SK-N-SH (cell line): ENCODE measurements around the gene TFCP2L1. TPM values are rescaled to one million over a fixed set of nuclear protein-coding genes. Genes with fewer than 3 reads are reported as not detected.

Source experiments
- CTCF ChIA-PET: fragments of 300-600, 350-600 bp; formaldehyde crosslinking; extraction: SDS; loops from one replicate; lab custom pipeline; 2021; lab: Yijun Ruan, JAX
- POLR2A ChIA-PET: fragments of 350-600 bp; sonication (Branson Sonifier 250); formaldehyde crosslinking; extraction: SDS; loops from one replicate; lab custom pipeline; 2020; ENCODE audit warnings: antibody characterized with exemption, inconsistent platforms; lab: Yijun Ruan, JAX
- DNase-seq: peaks from one replicate; pipeline ENCODE4 v3.0.0; 2012
- H2AFZ ChIP-seq: fragments of 200-600 bp; sonication (generic); 2 replicates; pipeline ENCODE4 v1.8.1; 2016; ENCODE audit warnings: antibody characterized with exemption, mild to moderate bottlenecking, low read depth
- H3F3A ChIP-seq: fragments of 200-600 bp; sonication (generic); replicated peaks from 2 replicates; pipeline ENCODE3; 2016; ENCODE audit warnings: antibody characterized with exemption, mild to moderate bottlenecking; ENCODE audit not compliant: insufficient read depth
- H3K27ac ChIP-seq, 2 experiments: fragments of 200-500 bp in 1 of 2; fragments of 200-600 bp in 1 of 2; sonication (Bioruptor generic) in 1 of 2; sonication (generic), shearing (Covaris generic) in 1 of 2; 2 replicates each; pipeline versions ENCODE4 v1.5.1 to v1.6.1; 2014 to 2016; ENCODE audit warnings: low read depth in 2 of 2, inconsistent platforms in 1 of 2, low read length in 1 of 2, mild to moderate bottlenecking in 1 of 2, mixed read lengths in 1 of 2
- H3K27me3 ChIP-seq: fragments of 200-600 bp; sonication (generic), shearing (Covaris generic); 2 replicates; pipeline ENCODE4 v1.6.1; 2016; ENCODE audit warnings: mixed run types; ENCODE audit not compliant: insufficient read depth
- H3K36me3 ChIP-seq, 2 experiments: fragments of 200-500 bp in 1 of 2; fragments of 200-600 bp in 1 of 2; sonication (Bioruptor generic) in 1 of 2; sonication (generic) in 1 of 2; replicated peaks in 1 of 2; 2 replicates each; pipeline versions ENCODE3 to v1.5.1; 2014 to 2016; ENCODE audit warnings: low read length in 1 of 2, mild to moderate bottlenecking in 1 of 2; ENCODE audit not compliant: insufficient read depth in 2 of 2, control insufficient read depth in 1 of 2
- H3K4me1 ChIP-seq, 2 experiments: fragments of 200-500 bp in 1 of 2; fragments of 200-600 bp in 1 of 2; sonication (Bioruptor generic) in 1 of 2; sonication (generic), shearing (Covaris generic) in 1 of 2; 2 replicates each; pipeline versions ENCODE4 v1.5.1 to v1.6.1; 2014 to 2016; ENCODE audit warnings: low read depth in 1 of 2, low read length in 1 of 2, mixed run types in 1 of 2; ENCODE audit not compliant: insufficient read depth in 2 of 2, control insufficient read depth in 1 of 2
- H3K4me2 ChIP-seq: fragments of 200-600 bp; sonication (generic), shearing (Covaris generic); 2 replicates; pipeline ENCODE4 v1.6.1; 2017; ENCODE audit warnings: mixed run types
- H3K4me3 ChIP-seq, 2 experiments: fragments of 200-500 bp in 1 of 2; fragments of 200-600 bp in 1 of 2; sonication (Bioruptor generic) in 1 of 2; sonication (generic), shearing (Covaris generic) in 1 of 2; 2 replicates each; pipeline versions ENCODE4 v1.5.1 to v1.8.1; 2014 to 2016; ENCODE audit warnings: low read depth in 2 of 2, inconsistent platforms in 1 of 2, low read length in 1 of 2, mild to moderate bottlenecking in 1 of 2, mixed read lengths in 1 of 2, moderate library complexity in 1 of 2
- H3K79me2 ChIP-seq: fragments of 200-600 bp; sonication (generic); 2 replicates; pipeline ENCODE4 v1.8.1; 2017; ENCODE audit warnings: mild to moderate bottlenecking; ENCODE audit not compliant: insufficient read depth
- H3K9ac ChIP-seq: fragments of 200-600 bp; sonication (generic); 2 replicates; pipeline ENCODE4 v1.6.1; 2017; ENCODE audit warnings: mixed run types
- H3K9me2 ChIP-seq: fragments of 200-600 bp; sonication (generic); 2 replicates; pipeline ENCODE4 v1.6.1; 2017; ENCODE audit warnings: mixed run types
- H3K9me3 ChIP-seq: fragments of 200-600 bp; sonication (generic); 2 replicates; pipeline ENCODE4 v1.6.1; 2017; ENCODE audit warnings: mixed run types, mild to moderate bottlenecking, moderate library complexity
- H4K20me1 ChIP-seq: fragments of 200-600 bp; sonication (generic); 2 replicates; pipeline ENCODE4 v1.6.1; 2017; ENCODE audit warnings: mild to moderate bottlenecking, mixed run types; ENCODE audit not compliant: insufficient read depth
- FOXM1 ChIP-seq: IDR thresholded peaks from 2 replicates; pipeline ENCODE4 v1.4.0; 2012; ENCODE audit warnings: low read depth, mild to moderate bottlenecking
- GATA2 ChIP-seq: sonication (generic); formaldehyde crosslinking; IDR thresholded peaks from 2 replicates; pipeline ENCODE4 v1.5.0; 2020; ENCODE audit warnings: mild to moderate bottlenecking, missing genetic modification reagents
- RFX5 ChIP-seq: IDR thresholded peaks from 2 replicates; pipeline ENCODE4 v1.6.1; 2012; ENCODE audit warnings: mild to moderate bottlenecking, improper control_type of control experiment, low read length
- WGBS: methylation state at CpG from one replicate; pipeline ENCODE4 v1.1.6; 2017; ENCODE audit warnings: low lambda C conversion rate; 5-methylcytosine and 5-hydroxymethylcytosine counted together
- polyA plus RNA-seq, 3 experiments: library from polyadenylated mRNA; depleted of rRNA; stranded (reverse); fragments of >200 nt; gene quantifications; 2 replicates each; pipeline ENCODE4 v1.2.3, GENCODE V29; 2012
- TF ChIP-seq, protein P1 (sequence below): fragments of 200-600 bp; sonication (generic); IDR thresholded peaks from 2 replicates; pipeline ENCODE4 v1.6.1; 2017; ENCODE audit warnings: antibody characterized with exemption, mild to moderate bottlenecking, moderate library complexity
- TF ChIP-seq, protein P2 (sequence below): IDR thresholded peaks from 2 replicates; pipeline ENCODE4 v1.6.1; 2012; ENCODE audit warnings: mild to moderate bottlenecking, low read depth, low read length, moderate library complexity
- TF ChIP-seq, protein P3 (sequence below): IDR thresholded peaks from 2 replicates; pipeline ENCODE4 v1.4.0; 2012; ENCODE audit warnings: low read depth, borderline replicate concordance
- TF ChIP-seq, protein P4 (sequence below): fragments of 150-350 bp; IDR thresholded peaks from 2 replicates; pipeline ENCODE4 v1.6.1; 2016; ENCODE audit warnings: mild to moderate bottlenecking, low read depth, low read length

The TFCP2L1 gene
- polyA plus RNA-seq, 1 of the 3 experiments (the other 2 are of a cell fraction), result not detected

DNA sequence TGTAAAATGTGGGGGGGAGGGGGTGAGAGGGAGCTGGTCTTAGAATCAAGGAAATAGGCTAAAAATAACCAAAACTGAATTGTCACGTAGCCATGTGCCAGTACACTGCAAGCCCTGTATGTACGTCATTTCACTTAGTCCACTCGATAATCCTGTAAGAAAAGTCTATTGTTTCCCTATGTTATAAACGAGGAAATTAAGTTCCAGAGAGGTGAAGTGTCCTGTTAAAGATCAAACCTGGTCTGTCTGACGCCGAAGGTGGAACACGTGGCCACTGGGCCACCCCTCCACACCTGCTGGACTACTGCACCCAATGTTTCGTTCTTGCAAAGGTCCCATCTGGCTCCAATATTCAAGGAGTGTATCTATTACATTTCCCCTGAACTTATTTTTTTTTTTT is 29.6 kb downstream of the TFCP2L1 start (continued):
- no peak for TF ChIP-seq RFX5

DNA sequence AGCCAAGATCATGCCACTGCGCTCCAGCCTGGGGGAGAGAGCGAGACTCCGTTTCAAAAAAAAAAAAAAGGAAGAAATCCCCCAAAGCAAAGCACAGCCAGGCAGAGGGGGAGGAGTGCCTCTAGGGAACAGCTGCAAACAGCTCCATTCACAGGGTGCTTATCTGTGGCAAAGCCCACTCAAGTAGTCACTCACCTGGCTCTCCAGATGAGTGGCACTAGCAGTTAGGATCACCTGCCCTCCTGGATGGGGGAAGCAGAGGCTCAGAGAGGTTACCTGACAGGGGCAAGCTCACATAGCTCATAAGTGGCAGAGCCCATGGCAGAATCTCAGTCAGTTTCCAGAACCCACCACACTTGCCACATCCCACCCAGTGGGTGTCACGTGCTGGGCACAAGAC is 30.3 kb downstream of the TFCP2L1 start:
- ChIA-PET CTCF (no interaction called here), POLR2A (no interaction called here)
- no peak for DNase-seq
- TF ChIP-seq, protein P1, sequence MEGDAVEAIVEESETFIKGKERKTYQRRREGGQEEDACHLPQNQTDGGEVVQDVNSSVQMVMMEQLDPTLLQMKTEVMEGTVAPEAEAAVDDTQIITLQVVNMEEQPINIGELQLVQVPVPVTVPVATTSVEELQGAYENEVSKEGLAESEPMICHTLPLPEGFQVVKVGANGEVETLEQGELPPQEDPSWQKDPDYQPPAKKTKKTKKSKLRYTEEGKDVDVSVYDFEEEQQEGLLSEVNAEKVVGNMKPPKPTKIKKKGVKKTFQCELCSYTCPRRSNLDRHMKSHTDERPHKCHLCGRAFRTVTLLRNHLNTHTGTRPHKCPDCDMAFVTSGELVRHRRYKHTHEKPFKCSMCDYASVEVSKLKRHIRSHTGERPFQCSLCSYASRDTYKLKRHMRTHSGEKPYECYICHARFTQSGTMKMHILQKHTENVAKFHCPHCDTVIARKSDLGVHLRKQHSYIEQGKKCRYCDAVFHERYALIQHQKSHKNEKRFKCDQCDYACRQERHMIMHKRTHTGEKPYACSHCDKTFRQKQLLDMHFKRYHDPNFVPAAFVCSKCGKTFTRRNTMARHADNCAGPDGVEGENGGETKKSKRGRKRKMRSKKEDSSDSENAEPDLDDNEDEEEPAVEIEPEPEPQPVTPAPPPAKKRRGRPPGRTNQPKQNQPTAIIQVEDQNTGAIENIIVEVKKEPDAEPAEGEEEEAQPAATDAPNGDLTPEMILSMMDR, result no peak
- TF ChIP-seq, protein P2, sequence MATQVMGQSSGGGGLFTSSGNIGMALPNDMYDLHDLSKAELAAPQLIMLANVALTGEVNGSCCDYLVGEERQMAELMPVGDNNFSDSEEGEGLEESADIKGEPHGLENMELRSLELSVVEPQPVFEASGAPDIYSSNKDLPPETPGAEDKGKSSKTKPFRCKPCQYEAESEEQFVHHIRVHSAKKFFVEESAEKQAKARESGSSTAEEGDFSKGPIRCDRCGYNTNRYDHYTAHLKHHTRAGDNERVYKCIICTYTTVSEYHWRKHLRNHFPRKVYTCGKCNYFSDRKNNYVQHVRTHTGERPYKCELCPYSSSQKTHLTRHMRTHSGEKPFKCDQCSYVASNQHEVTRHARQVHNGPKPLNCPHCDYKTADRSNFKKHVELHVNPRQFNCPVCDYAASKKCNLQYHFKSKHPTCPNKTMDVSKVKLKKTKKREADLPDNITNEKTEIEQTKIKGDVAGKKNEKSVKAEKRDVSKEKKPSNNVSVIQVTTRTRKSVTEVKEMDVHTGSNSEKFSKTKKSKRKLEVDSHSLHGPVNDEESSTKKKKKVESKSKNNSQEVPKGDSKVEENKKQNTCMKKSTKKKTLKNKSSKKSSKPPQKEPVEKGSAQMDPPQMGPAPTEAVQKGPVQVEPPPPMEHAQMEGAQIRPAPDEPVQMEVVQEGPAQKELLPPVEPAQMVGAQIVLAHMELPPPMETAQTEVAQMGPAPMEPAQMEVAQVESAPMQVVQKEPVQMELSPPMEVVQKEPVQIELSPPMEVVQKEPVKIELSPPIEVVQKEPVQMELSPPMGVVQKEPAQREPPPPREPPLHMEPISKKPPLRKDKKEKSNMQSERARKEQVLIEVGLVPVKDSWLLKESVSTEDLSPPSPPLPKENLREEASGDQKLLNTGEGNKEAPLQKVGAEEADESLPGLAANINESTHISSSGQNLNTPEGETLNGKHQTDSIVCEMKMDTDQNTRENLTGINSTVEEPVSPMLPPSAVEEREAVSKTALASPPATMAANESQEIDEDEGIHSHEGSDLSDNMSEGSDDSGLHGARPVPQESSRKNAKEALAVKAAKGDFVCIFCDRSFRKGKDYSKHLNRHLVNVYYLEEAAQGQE, result no peak
- TF ChIP-seq GATA2 (no peak), FOXM1 (no peak)
- TF ChIP-seq, protein P3, sequence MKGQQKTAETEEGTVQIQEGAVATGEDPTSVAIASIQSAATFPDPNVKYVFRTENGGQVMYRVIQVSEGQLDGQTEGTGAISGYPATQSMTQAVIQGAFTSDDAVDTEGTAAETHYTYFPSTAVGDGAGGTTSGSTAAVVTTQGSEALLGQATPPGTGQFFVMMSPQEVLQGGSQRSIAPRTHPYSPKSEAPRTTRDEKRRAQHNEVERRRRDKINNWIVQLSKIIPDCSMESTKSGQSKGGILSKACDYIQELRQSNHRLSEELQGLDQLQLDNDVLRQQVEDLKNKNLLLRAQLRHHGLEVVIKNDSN, result no peak
- TF ChIP-seq, protein P4, sequence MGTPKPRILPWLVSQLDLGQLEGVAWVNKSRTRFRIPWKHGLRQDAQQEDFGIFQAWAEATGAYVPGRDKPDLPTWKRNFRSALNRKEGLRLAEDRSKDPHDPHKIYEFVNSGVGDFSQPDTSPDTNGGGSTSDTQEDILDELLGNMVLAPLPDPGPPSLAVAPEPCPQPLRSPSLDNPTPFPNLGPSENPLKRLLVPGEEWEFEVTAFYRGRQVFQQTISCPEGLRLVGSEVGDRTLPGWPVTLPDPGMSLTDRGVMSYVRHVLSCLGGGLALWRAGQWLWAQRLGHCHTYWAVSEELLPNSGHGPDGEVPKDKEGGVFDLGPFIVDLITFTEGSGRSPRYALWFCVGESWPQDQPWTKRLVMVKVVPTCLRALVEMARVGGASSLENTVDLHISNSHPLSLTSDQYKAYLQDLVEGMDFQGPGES, result no peak
- no peak overlapping the region for H2AFZ ChIP-seq
- no peak overlapping the region for H3K9ac ChIP-seq
- no peaks in the 10 kb centered on the region for H3K9me3 ChIP-seq
- H4K20me1 ChIP-seq, result no peaks in the 10 kb centered on the region
- H3K27me3 ChIP-seq, result no peaks in the 10 kb centered on the region
- no peaks in the 10 kb centered on the region for H3K79me2 ChIP-seq
- no peak overlapping the region for H3K4me2 ChIP-seq
- 63% methylated on average over 4 of the region's 4 CpGs for WGBS
- no peaks in the 10 kb centered on the region for H3K9me2 ChIP-seq
- no peaks in the 10 kb centered on the region for H3K4me1 ChIP-seq
- no peak overlapping the region for H3K27ac ChIP-seq
- no peaks in the 10 kb centered on the region for H3F3A ChIP-seq
- no peak overlapping the region for H3K4me3 ChIP-seq
- H3K36me3 ChIP-seq, result no peaks in the 10 kb centered on the region
